PC-9 (cell line): ENCODE data around the gene SHISA7. TPM values are rescaled to one million over a fixed set of nuclear protein-coding genes. Genes with fewer than 3 reads are reported as not detected.

Experiments
- BruUV-seq: library from RNA; stranded (reverse); fragments of 400-500 nt; replicated peaks from 2 replicates; lab custom pipeline; 2021; lab: Mats Ljungman, UMichigan
- CTCF ChIA-PET: fragments of 300-600 bp; sonication (Branson Sonifier 250); formaldehyde crosslinking; loops from one replicate; lab custom pipeline; 2022; ENCODE audit warnings: antibody characterized with exemption; lab: Charles Lee
- POLR2A ChIA-PET: fragments of 300-600 bp; sonication (Branson Sonifier 250); formaldehyde crosslinking; loops from one replicate; lab custom pipeline; 2022; ENCODE audit warnings: antibody characterized with exemption; ENCODE audit not compliant: unreplicated experiment; lab: Charles Lee
- DNase-seq, 2 experiments: peaks; one replicate each; pipeline versions ENCODE4 v3.0.0 to v3.0.0-alpha.2; 2015 to 2022; ENCODE audit warnings: mixed read lengths in 1 of 2
- H2AFZ ChIP-seq: fragments of 200-600 bp; sonication (generic); 2 replicates; pipeline ENCODE4 v1.8.1; 2017; ENCODE audit warnings: antibody characterized with exemption
- H3F3A ChIP-seq: fragments of 200-600 bp; sonication (generic); 2 replicates; pipeline ENCODE4 v1.8.1; 2017; ENCODE audit warnings: antibody characterized with exemption, mild to moderate bottlenecking, low read depth; ENCODE audit not compliant: insufficient read depth
- H3K27ac ChIP-seq: fragments of 200-600 bp; sonication (generic); 2 replicates; pipeline ENCODE4 v1.6.1; 2016; ENCODE audit warnings: mixed run types
- H3K27me3 ChIP-seq: fragments of 200-600 bp; sonication (generic); 2 replicates; pipeline ENCODE4 v1.6.1; 2016; ENCODE audit warnings: low read depth, mixed run types; ENCODE audit not compliant: insufficient read depth
- H3K36me3 ChIP-seq: fragments of 200-600 bp; sonication (generic); 2 replicates; pipeline ENCODE4 v1.6.1; 2016; ENCODE audit warnings: low read depth, mixed run types
- H3K4me1 ChIP-seq: fragments of 200-600 bp; sonication (generic); replicated peaks from 2 replicates; pipeline ENCODE4 v1.6.1; 2016; ENCODE audit warnings: mixed run types; ENCODE audit not compliant: insufficient read depth
- H3K4me2 ChIP-seq: fragments of 200-600 bp; sonication (generic); 2 replicates; pipeline ENCODE4 v1.6.1; 2017; ENCODE audit warnings: mixed run types
- H3K4me3 ChIP-seq: fragments of 200-600 bp; sonication (generic); 2 replicates; pipeline ENCODE4 v1.6.1; 2016; ENCODE audit warnings: mixed run types
- H3K79me2 ChIP-seq: fragments of 200-600 bp; sonication (generic); 2 replicates; pipeline ENCODE4 v1.6.1; 2017; ENCODE audit warnings: low read depth, mixed run types
- H3K9me2 ChIP-seq: fragments of 200-600 bp; sonication (generic); 2 replicates; pipeline ENCODE4 v1.8.1; 2017; ENCODE audit warnings: mild to moderate bottlenecking; ENCODE audit not compliant: insufficient read depth
- H3K9me3 ChIP-seq: fragments of 200-600 bp; sonication (generic); 2 replicates; pipeline ENCODE4 v1.8.1; 2016; ENCODE audit warnings: low read depth; ENCODE audit not compliant: insufficient read depth
- H4K20me1 ChIP-seq: fragments of 200-600 bp; sonication (generic); 2 replicates; pipeline ENCODE4 v1.8.1; 2017; ENCODE audit not compliant: insufficient read depth
- EZH2 ChIP-seq: fragments of 200-600 bp; sonication (generic); IDR thresholded peaks from 2 replicates; pipeline ENCODE4 v1.8.0; 2017; ENCODE audit warnings: antibody characterized with exemption, low read depth
- intact Hi-C: fragments of 100-400 bp; cut with micrococcal nuclease; formaldehyde crosslinking; loops from one replicate; pipeline ENCODE4 v1.10.0; 2022; ENCODE audit not compliant: unreplicated experiment
- total RNA-seq: library from RNA; stranded (reverse); gene quantifications from 2 replicates; pipeline ENCODE4 v1.2.3, GENCODE V29; 2021
- TF ChIP-seq, protein P1 (sequence below): fragments of 200-600 bp; sonication (generic); conservative IDR thresholded peaks from 2 replicates; pipeline ENCODE4 v1.6.1; 2017; ENCODE audit warnings: mixed run types, antibody characterized with exemption, mild to moderate bottlenecking, moderate library complexity

Gene SHISA7
- total RNA-seq, 1 experiment from 2014 or later: not detected

- peaks cover 5% of the 10 kb centered on the region; the same call in 1 of the 2 replicates for H4K20me1 ChIP-seq
- H3K4me3 ChIP-seq: peak overlapping the region; percentile 56; the same call in 1 of the 2 replicates
- H3K4me1 ChIP-seq: peaks cover 41% of the 10 kb centered on the region
- ChIA-PET CTCF (interaction anchor here (0.8 kb wide), 1 partner anchor 31 kb away, joined by 3 read pairs; no protein-coding TSS in a partner anchor), POLR2A (no interaction called here)
- H3K9me3 ChIP-seq: no peaks in the 10 kb centered on the region
- H3K4me2 ChIP-seq: peak overlapping the region; percentile 63
- intact Hi-C loops: loop anchor here (10.0 kb wide), 3 partner anchors 328 to 1008 kb away; partner anchors contain the start of genes LENG9, RDH13 and TNNT1
- no peaks in the 10 kb centered on the region for H3K27me3 ChIP-seq
- peak overlapping the region; percentile 66 for H3K27ac ChIP-seq
- H2AFZ ChIP-seq: peak overlapping the region; percentile 42; the same call in 1 of the 2 replicates
- TF ChIP-seq EZH2: no peak
- TF ChIP-seq, protein P1, sequence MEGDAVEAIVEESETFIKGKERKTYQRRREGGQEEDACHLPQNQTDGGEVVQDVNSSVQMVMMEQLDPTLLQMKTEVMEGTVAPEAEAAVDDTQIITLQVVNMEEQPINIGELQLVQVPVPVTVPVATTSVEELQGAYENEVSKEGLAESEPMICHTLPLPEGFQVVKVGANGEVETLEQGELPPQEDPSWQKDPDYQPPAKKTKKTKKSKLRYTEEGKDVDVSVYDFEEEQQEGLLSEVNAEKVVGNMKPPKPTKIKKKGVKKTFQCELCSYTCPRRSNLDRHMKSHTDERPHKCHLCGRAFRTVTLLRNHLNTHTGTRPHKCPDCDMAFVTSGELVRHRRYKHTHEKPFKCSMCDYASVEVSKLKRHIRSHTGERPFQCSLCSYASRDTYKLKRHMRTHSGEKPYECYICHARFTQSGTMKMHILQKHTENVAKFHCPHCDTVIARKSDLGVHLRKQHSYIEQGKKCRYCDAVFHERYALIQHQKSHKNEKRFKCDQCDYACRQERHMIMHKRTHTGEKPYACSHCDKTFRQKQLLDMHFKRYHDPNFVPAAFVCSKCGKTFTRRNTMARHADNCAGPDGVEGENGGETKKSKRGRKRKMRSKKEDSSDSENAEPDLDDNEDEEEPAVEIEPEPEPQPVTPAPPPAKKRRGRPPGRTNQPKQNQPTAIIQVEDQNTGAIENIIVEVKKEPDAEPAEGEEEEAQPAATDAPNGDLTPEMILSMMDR: no peak
- H3F3A ChIP-seq: peaks cover 63% of the 10 kb centered on the region
- DNase-seq: peak; percentile 82 to 95
- no TSS peak for BruUV-seq
- H3K36me3 ChIP-seq: no peaks in the 10 kb centered on the region
- no peaks in the 10 kb centered on the region for H3K9me2 ChIP-seq
- peaks cover 17% of the 10 kb centered on the region for H3K79me2 ChIP-seq
Measured at GRCh38 chr19:55472463-55472862, 29.4 kb upstream of the SHISA7 start.

GRCh38 chr19:55471266-55471665, 28.2 kb upstream of the SHISA7 start:
- intact Hi-C loops: loop anchor here (10.0 kb wide), 3 partner anchors 326 to 1006 kb away; partner anchors contain the start of genes LENG9, RDH13 and TNNT1
- Histone ChIP-seq H3K9me2 (no peaks in the 10 kb centered on the region), H3K36me3 (no peaks in the 10 kb centered on the region), H2AFZ (no peak overlapping the region), H4K20me1 (no peaks in the 10 kb centered on the region), H3K9me3 (no peaks in the 10 kb centered on the region), H3F3A (peaks cover 69% of the 10 kb centered on the region), H3K4me3 (peak overlapping the region; percentile 72), H3K27ac (peak overlapping the region; percentile 10; the same call in 1 of the 2 replicates), H3K79me2 (peaks cover 13% of the 10 kb centered on the region), H3K4me1 (peaks cover 41% of the 10 kb centered on the region), H3K4me2 (peak overlapping the region; percentile 96), H3K27me3 (no peaks in the 10 kb centered on the region)
- POLR2A ChIA-PET: no interaction called here
- no peak for TF ChIP-seq EZH2
- TF ChIP-seq, protein P1: no peak
- peak in 1 of 2 experiments; percentile 28 for DNase-seq
- BruUV-seq: no TSS peak
- CTCF ChIA-PET: interaction anchor here (0.6 to 1.4 kb wide), 4 partner anchors 16 to 95 kb away, joined by 3 to 9 read pairs (median 4); no protein-coding TSS in a partner anchor

DNA sequence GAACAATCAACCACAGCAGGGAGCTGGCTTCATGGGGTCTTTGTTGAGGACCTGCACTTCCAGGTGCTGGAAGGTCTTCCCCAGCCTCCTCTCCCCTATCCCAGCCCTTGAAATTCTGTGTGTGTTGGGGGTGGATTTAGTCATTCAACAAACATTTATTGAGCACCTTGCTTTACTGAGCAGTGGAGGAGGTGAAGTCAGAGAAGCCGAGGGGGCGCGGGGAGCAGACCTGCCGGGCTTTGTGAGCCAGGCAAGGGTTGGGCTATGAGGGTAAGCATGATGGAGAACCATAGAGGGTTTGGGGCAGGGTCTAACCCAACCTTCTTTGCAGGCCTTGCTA, 24.9 kb upstream of the SHISA7 start:
- no peaks in the 10 kb centered on the region for H4K20me1 ChIP-seq
- H3K4me3 ChIP-seq: no peak overlapping the region
- no peaks in the 10 kb centered on the region for H3K27me3 ChIP-seq
- peaks cover 13% of the 10 kb centered on the region for H3K79me2 ChIP-seq
- H3F3A ChIP-seq: peaks cover 39% of the 10 kb centered on the region
- no TSS peak for BruUV-seq
- ChIA-PET CTCF (interaction anchor here (0.6 to 1.6 kb wide), 7 partner anchors 9 to 364 kb away, joined by 3 to 13 read pairs (median 4); partner anchors contain the start of gene ZNF628), POLR2A (no interaction called here)
- DNase-seq: no peak
- peaks cover 24% of the 10 kb centered on the region for H3K4me1 ChIP-seq
- peak overlapping the region; percentile 40 for H3K4me2 ChIP-seq
- H3K9me3 ChIP-seq: no peaks in the 10 kb centered on the region
- no peak overlapping the region for H2AFZ ChIP-seq
- intact Hi-C loops: no loop called here
- H3K36me3 ChIP-seq: no peaks in the 10 kb centered on the region
- TF ChIP-seq, protein P1: peak; percentile 59; the same call in 1 of the 2 replicates
- no peak for TF ChIP-seq EZH2
- no peaks in the 10 kb centered on the region for H3K9me2 ChIP-seq
- H3K27ac ChIP-seq: no peak overlapping the region
